ENCODE measurements around the gene SALL2. TPM values are rescaled to one million over a fixed set of nuclear protein-coding genes. Genes with fewer than 3 reads are reported as not detected.

The SALL2 gene
- polyA plus RNA-seq, 1 of the 3 experiments (the other 2 are of a cell fraction), result 9.1 TPM

DNA sequence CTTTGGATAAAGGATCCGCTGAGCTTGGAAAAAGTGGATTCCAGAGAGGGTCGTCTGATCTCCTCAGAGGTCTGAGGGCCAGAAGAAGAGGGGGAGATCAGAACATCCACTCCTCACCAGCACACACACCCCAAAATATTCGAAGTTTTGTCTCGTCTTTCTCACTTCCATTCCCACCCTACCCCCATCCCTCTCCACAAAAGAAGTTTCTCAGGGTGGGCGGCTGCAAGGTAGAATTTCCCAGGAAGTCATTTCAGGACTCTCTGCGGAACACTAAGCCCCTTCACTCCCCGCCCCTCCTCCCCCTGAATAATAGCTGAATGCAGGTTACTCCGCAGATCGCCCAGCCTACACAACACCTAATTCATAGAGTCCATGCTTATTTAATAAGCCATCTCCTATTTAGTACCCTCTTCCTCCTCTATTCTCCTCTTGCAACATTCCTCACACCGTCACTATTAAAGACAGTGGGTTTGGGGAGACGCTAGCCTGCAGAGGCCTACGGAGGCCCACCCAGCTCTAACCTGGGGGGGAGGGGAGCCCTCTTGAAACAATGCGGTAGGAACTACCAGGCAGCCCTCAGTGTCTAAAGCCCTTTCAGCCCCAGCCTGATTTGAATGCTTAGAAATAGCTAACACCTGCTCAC is 649 bp upstream of the SALL2 start:
- H3K4me3 ChIP-seq (ENCODE audit: low read depth in 2 of 2, low read length in 1 of 2), result peak overlapping the region; percentile 75 to 77
- no peaks in the 10 kb centered on the region; the same call in 1 of the 2 replicates for H3K79me2 ChIP-seq (ENCODE audit: insufficient read depth)
- peak overlapping the region; percentile 91; the same call in 1 of the 2 replicates for H2AFZ ChIP-seq (ENCODE audit: low read depth)
- peak overlapping the region in 1 of 2 experiments; percentile 13; a peak in 1 of 4 replicates for H3K27ac ChIP-seq (ENCODE audit: low read depth in 2 of 2, low read length in 1 of 2)
- peaks cover 0 to 16% of the 10 kb centered on the region in 2 experiments; a peak in 1 of 4 replicates for H3K4me1 ChIP-seq (ENCODE audit: control insufficient read depth in 1 of 2, insufficient read depth in 2 of 2, low read depth in 1 of 2, low read length in 1 of 2)
- H4K20me1 ChIP-seq (ENCODE audit: insufficient read depth), result no peaks in the 10 kb centered on the region
- H3F3A ChIP-seq (replicated peaks; ENCODE audit: insufficient read depth), result no peaks in the 10 kb centered on the region
- peaks cover 0 to 5% of the 10 kb centered on the region in 2 experiments for H3K36me3 ChIP-seq (replicated peaks in 1 of 2; ENCODE audit: control insufficient read depth in 1 of 2, insufficient read depth in 2 of 2, low read length in 1 of 2)
- DNase-seq, result no peak
- POLR2A ChIA-PET, result interaction anchor here (0.7 to 2.8 kb wide), 3 partner anchors 16 to 71 kb away, joined by 3 to 36 read pairs (median 5); partner anchors contain the start of genes CHD8, METTL3, RAB2B and TOX4
- H3K4me2 ChIP-seq, result peak overlapping the region; percentile 89
- CTCF ChIA-PET, result interaction anchor here (0.7 to 1.4 kb wide), 6 partner anchors 8 to 50 kb away, joined by 3 to 7 read pairs (median 4); no protein-coding TSS in a partner anchor
- H3K9me3 ChIP-seq, result no peaks in the 10 kb centered on the region
- H3K9me2 ChIP-seq, result no peaks in the 10 kb centered on the region
- TF ChIP-seq, protein P1, sequence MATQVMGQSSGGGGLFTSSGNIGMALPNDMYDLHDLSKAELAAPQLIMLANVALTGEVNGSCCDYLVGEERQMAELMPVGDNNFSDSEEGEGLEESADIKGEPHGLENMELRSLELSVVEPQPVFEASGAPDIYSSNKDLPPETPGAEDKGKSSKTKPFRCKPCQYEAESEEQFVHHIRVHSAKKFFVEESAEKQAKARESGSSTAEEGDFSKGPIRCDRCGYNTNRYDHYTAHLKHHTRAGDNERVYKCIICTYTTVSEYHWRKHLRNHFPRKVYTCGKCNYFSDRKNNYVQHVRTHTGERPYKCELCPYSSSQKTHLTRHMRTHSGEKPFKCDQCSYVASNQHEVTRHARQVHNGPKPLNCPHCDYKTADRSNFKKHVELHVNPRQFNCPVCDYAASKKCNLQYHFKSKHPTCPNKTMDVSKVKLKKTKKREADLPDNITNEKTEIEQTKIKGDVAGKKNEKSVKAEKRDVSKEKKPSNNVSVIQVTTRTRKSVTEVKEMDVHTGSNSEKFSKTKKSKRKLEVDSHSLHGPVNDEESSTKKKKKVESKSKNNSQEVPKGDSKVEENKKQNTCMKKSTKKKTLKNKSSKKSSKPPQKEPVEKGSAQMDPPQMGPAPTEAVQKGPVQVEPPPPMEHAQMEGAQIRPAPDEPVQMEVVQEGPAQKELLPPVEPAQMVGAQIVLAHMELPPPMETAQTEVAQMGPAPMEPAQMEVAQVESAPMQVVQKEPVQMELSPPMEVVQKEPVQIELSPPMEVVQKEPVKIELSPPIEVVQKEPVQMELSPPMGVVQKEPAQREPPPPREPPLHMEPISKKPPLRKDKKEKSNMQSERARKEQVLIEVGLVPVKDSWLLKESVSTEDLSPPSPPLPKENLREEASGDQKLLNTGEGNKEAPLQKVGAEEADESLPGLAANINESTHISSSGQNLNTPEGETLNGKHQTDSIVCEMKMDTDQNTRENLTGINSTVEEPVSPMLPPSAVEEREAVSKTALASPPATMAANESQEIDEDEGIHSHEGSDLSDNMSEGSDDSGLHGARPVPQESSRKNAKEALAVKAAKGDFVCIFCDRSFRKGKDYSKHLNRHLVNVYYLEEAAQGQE (IDR thresholded peaks at IDR 0.05; ENCODE audit: low read depth, low read length), result no peak
- TF ChIP-seq, protein P2, sequence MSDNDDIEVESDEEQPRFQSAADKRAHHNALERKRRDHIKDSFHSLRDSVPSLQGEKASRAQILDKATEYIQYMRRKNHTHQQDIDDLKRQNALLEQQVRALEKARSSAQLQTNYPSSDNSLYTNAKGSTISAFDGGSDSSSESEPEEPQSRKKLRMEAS (IDR thresholded peaks at IDR 0.05; ENCODE audit: low read depth), result no peak
- TF ChIP-seq GATA2 (CRISPR knock-in tag; IDR thresholded peaks at IDR 0.05) (no peak), MEF2A (IDR thresholded peaks at IDR 0.05; ENCODE audit: borderline replicate concordance, low read depth) (no peak)
- H3K27me3 ChIP-seq (ENCODE audit: insufficient read depth), result peaks cover 6% of the 10 kb centered on the region; the same call in 1 of the 2 replicates
- peak overlapping the region; percentile 80; the same call in 1 of the 2 replicates for H3K9ac ChIP-seq
- 76% methylated on average over 13 of the region's 13 CpGs for WGBS (ENCODE audit: low lambda C conversion rate)

- DNase-seq, result peak; percentile 61
- no peak overlapping the region for H2AFZ ChIP-seq (ENCODE audit: low read depth)
- peak overlapping the region; percentile 89 for H3K4me2 ChIP-seq
- H3K9ac ChIP-seq, result peak overlapping the region; percentile 80; the same call in 1 of the 2 replicates
- no peaks in the 10 kb centered on the region; the same call in 1 of the 2 replicates for H3K79me2 ChIP-seq (ENCODE audit: insufficient read depth)
- H3F3A ChIP-seq (replicated peaks; ENCODE audit: insufficient read depth), result no peaks in the 10 kb centered on the region
- H4K20me1 ChIP-seq (ENCODE audit: insufficient read depth), result no peaks in the 10 kb centered on the region
- H3K9me3 ChIP-seq, result no peaks in the 10 kb centered on the region
- H3K27ac ChIP-seq (ENCODE audit: low read depth in 2 of 2, low read length in 1 of 2), result peak overlapping the region in 1 of 2 experiments; percentile 82; a peak in 2 of 4 replicates
- H3K36me3 ChIP-seq (replicated peaks in 1 of 2; ENCODE audit: control insufficient read depth in 1 of 2, insufficient read depth in 2 of 2, low read length in 1 of 2), result peaks cover 0 to 5% of the 10 kb centered on the region in 2 experiments
- peaks cover 6% of the 10 kb centered on the region; the same call in 1 of the 2 replicates for H3K27me3 ChIP-seq (ENCODE audit: insufficient read depth)
- H3K4me1 ChIP-seq (ENCODE audit: control insufficient read depth in 1 of 2, insufficient read depth in 2 of 2, low read depth in 1 of 2, low read length in 1 of 2), result peaks cover 0 to 16% of the 10 kb centered on the region in 2 experiments; a peak in 1 of 4 replicates
- 35% methylated on average over 11 of the region's 12 CpGs for WGBS (ENCODE audit: low lambda C conversion rate)
- H3K4me3 ChIP-seq (ENCODE audit: low read depth in 2 of 2, low read length in 1 of 2), result peak overlapping the region; percentile 75 to 77
- no peaks in the 10 kb centered on the region for H3K9me2 ChIP-seq
- POLR2A ChIA-PET, result interaction anchor here (0.9 to 2.8 kb wide), 2 partner anchors 14 to 49 kb away, joined by 5 to 36 read pairs; partner anchors contain the start of genes METTL3, RAB2B and TOX4
- CTCF ChIA-PET, result interaction anchor here (1.1 to 1.3 kb wide), 4 partner anchors 9 to 48 kb away, joined by 3 to 7 read pairs (median 4); partner anchors contain the start of gene TOX4
- TF ChIP-seq JUND (IDR thresholded peaks at IDR 0.05) (no peak), FOXJ3 (CRISPR knock-in tag; IDR thresholded peaks at IDR 0.05) (no peak), RCOR1 (IDR thresholded peaks at IDR 0.05; ENCODE audit: low read length) (no peak), GABPA (IDR thresholded peaks at IDR 0.05; ENCODE audit: low read depth) (no peak), ZBTB33 (IDR thresholded peaks at IDR 0.05; ENCODE audit: borderline replicate concordance, low read depth) (no peak), IRF3 (IDR thresholded peaks at IDR 0.05; ENCODE audit: low read depth, low read length) (no peak), MEF2A (IDR thresholded peaks at IDR 0.05; ENCODE audit: borderline replicate concordance, low read depth) (no peak), FOSL2 (IDR thresholded peaks at IDR 0.05; ENCODE audit: borderline replicate concordance, low read depth) (no peak), MXI1 (IDR thresholded peaks at IDR 0.05; ENCODE audit: low read depth, low read length) (no peak), TEAD4 (IDR thresholded peaks at IDR 0.05; ENCODE audit: borderline replicate concordance, insufficient read depth) (no peak), RXRA (IDR thresholded peaks at IDR 0.05; ENCODE audit: borderline replicate concordance, low read depth) (no peak), NFIC (IDR thresholded peaks at IDR 0.05; ENCODE audit: borderline replicate concordance) (no peak), PBX3 (IDR thresholded peaks at IDR 0.05) (no peak), CHD2 (IDR thresholded peaks at IDR 0.05; ENCODE audit: low read length, partially characterized antibody) (no peak)
These were observed 580 bp downstream of the SALL2 start for GRCh38 chr14:21525571-21525961.

All from SK-N-SH (cell line).